Psoas muscle (tissue), 8 donors: ENCODE measurements around the gene IFT80. TPM values are rescaled to one million over a fixed set of nuclear protein-coding genes. Genes with fewer than 3 reads are reported as not detected.
"Not testable (repeated sequence)": the region's sequence is repeated elsewhere in the genome, so short reads cannot be mapped to it uniquely, and the experiment has no call there.

ENCODE experiments used
- ATAC-seq, 4 donors: fragments of 200-7000 bp; cut with Tn5 transposase; one replicate each; pipeline ENCODE4 v1.9.1; 2020; ENCODE audit warnings: moderate library complexity in 3 of 4, mild to moderate bottlenecking in 2 of 4
- DNase-seq, 2 donors: peaks; one replicate each; pipeline ENCODE4 v3.0.0-alpha.2; 2020
- H3K27ac ChIP-seq: fragments of 200-600 bp; one replicate; pipeline ENCODE4 v1.8.0; 2022
- H3K27me3 ChIP-seq, 3 donors: fragments of 200-600 bp in 1 of 3; one replicate each; pipeline versions ENCODE4 v1.6.1 to v1.8.0; 2013 to 2022; ENCODE audit warnings: low read length in 2 of 3, mild to moderate bottlenecking in 2 of 3, moderate library complexity in 1 of 3; ENCODE audit not compliant: insufficient read depth in 3 of 3
- H3K36me3 ChIP-seq, 2 donors: fragments of 200-600 bp in 1 of 2; one replicate each; pipeline versions ENCODE4 v1.6.1 to v1.8.0; 2013 to 2022; ENCODE audit warnings: low read depth in 1 of 2, mild to moderate bottlenecking in 1 of 2, moderate library complexity in 1 of 2; ENCODE audit not compliant: insufficient read depth in 1 of 2
- H3K4me1 ChIP-seq: fragments of 200-600 bp; one replicate; pipeline ENCODE4 v1.8.0; 2022
- H3K4me3 ChIP-seq: fragments of 200-600 bp; one replicate; pipeline ENCODE4 v1.8.0; 2022; ENCODE audit warnings: mild to moderate bottlenecking
- H3K9me3 ChIP-seq: fragments of 200-600 bp; one replicate; pipeline ENCODE4 v1.8.0; 2022
- CTCF ChIP-seq: fragments of 200-600 bp; IDR thresholded peaks from one replicate; pipeline ENCODE4 v1.8.0; 2022; ENCODE audit warnings: antibody characterized with exemption
- WGBS, 3 donors: extraction: QIAGEN DNeasy Blood & Tissue Kit; methylation state at CpG; one replicate each; pipeline versions ENCODE4 v1.1.6 to v1.1.7; 2013; 5-methylcytosine and 5-hydroxymethylcytosine counted together
- intact Hi-C, 2 donors: fragments of 100-400 bp; cut with DNase I; formaldehyde crosslinking; loops; one replicate each; pipeline versions ENCODE4 v1.11.0 to v1.14.2; 2022
- polyA plus RNA-seq, 3 donors: library from polyadenylated mRNA; stranded (reverse); fragments of 200-250 nt; gene quantifications; one replicate each; pipeline ENCODE4 v1.2.3, GENCODE V29; 2013
- total RNA-seq, 4 donors: library from RNA; stranded (reverse); fragmentation: NEBNext Ultra II Directional in 2 of 4; extraction: Animal tissue kit (Norgen Biotek cat#: 25700) in 2 of 4; gene quantifications; one replicate each; pipeline versions ENCODE4 v1.2.1 to v1.2.4, GENCODE V29; 2021 to 2023
- donor health status: healthy with polysubstance abuse.
- donor health status: DM: no; HTN: no; CAD: no; lungs with moderate emphysema.
- donor health status: Bipolar disorder and iron deficiency.
- donor health status: healthy.
- donor health status: DM: yes; HTN: yes; CAD: no.
- donor health status: DM: no; HTN: no; CAD: no.
- donor health status: DM: no; HTN: no; CAD: no.
- donor health status: DM: yes; HTN: yes; CAD: no.

Gene IFT80
- total and polyA plus RNA-seq, 7 donors = 2.1 to 8.2 (median 3.9) TPM

DNA sequence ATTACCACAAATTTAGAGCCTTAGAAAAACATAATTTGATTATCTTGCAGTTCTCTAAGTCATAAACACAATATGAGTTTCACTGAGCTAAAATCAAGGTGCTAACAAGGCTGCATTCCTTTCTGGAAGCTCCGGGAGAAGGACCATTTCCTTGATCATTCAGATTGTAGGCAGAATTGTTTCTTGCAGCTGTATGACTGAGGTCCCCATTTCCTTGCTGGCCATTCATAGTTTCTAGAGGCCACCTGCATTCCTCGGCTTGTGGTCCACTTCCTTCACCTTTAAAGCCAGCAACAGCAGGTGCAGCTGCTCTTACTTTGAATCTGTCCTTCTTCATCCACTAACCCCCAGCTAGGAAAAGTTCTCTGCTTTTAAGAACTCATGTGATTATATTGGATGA, 58.7 kb downstream of the IFT80 start:
- no peak for DNase-seq

GRCh38 chr3:160331127-160331937, 67.7 kb downstream of the IFT80 start:
- no peak overlapping the region for H3K27ac ChIP-seq
- no peak for DNase-seq
- H3K27me3 ChIP-seq = no peaks in the 10 kb centered on the region
- H3K9me3 ChIP-seq = no peaks in the 10 kb centered on the region
- no peak for ATAC-seq
- no peaks in the 10 kb centered on the region for H3K36me3 ChIP-seq
- H3K4me1 ChIP-seq = no peaks in the 10 kb centered on the region
- no peak for TF ChIP-seq CTCF
- H3K4me3 ChIP-seq = no peak overlapping the region
- WGBS, 3 donors = 89 to 93% (median 90%) methylated on average over 3 of the region's 3 CpGs
- intact Hi-C loops = no loop called here

More for the DNA sequence above, 58.7 kb downstream of the IFT80 start:
- no peak for TF ChIP-seq CTCF
- Histone ChIP-seq H3K4me1 (no peaks in the 10 kb centered on the region), H3K4me3 (no peak overlapping the region), H3K9me3 (no peaks in the 10 kb centered on the region), H3K27ac (no peak overlapping the region), H3K27me3 (no peaks in the 10 kb centered on the region), H3K36me3 (no peaks in the 10 kb centered on the region)
- no peak for ATAC-seq
- intact Hi-C loops = loop anchor here (5.0 to 10.0 kb wide), 3 partner anchors 176 to 308 kb away; no protein-coding TSS in a partner anchor
- WGBS, 3 donors = 83 to 90% (median 89%) methylated on average over 2 of the region's 2 CpGs

DNA sequence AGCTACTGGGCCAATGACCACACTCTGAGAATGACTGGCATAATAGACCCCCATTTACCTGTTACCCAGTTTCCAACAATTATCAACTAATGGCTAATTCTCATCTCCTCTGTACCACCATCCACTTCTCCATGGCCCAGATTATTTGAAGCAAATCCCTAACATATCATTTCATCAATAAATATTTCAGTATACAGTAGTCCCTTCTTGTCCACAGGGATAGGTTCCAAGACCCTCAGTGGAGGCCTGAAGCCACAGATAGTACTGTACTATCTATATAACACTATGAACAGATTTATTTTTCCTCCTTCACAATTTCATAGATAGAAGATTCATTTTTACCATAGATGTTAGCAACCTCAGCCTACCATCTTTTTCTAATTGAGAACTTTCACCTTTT, 68.3 kb downstream of the IFT80 start:
- Histone ChIP-seq H3K9me3 (no peaks in the 10 kb centered on the region), H3K4me3 (no peak overlapping the region), H3K27ac (no peak overlapping the region), H3K4me1 (no peaks in the 10 kb centered on the region), H3K27me3 (no peaks in the 10 kb centered on the region), H3K36me3 (no peaks in the 10 kb centered on the region)
- no peak for DNase-seq
- no peak for TF ChIP-seq CTCF
- ATAC-seq = no peak
- intact Hi-C loops = no loop called here

DNA sequence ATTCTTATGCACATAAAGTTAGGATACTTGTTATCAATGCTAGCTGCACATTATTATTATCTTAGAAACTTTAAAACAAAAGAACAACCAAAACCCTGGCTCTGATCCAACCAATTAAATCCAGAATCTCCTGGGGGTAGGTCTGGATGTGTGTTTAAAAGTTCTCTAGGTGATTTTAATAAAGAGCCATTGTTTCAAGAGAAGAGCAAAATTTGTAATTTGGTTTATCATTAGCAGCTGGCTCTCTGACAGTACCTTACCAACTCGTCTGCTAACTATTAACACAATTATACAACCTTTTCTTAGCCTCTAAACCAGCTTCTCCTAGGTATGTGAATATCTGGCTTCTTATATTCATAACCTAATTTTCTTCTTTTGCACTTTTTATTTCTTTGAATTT, 68.9 kb downstream of the IFT80 start:
- DNase-seq (no peak), ATAC-seq (no peak)
- Histone ChIP-seq H3K27me3 (no peaks in the 10 kb centered on the region), H3K36me3 (no peaks in the 10 kb centered on the region), H3K27ac (no peak overlapping the region), H3K4me3 (no peak overlapping the region), H3K9me3 (no peaks in the 10 kb centered on the region), H3K4me1 (no peaks in the 10 kb centered on the region)
- TF ChIP-seq CTCF = no peak
- 93 to 95% (median 95%) methylated on average over 1 of the region's 1 CpG for WGBS, 3 donors
- intact Hi-C loops = no loop called here

- H3K27ac ChIP-seq, ATAC-seq, DNase-seq, H3K27me3 ChIP-seq, intact Hi-C loops, H3K4me3 ChIP-seq, H3K9me3 ChIP-seq, H3K36me3 ChIP-seq, H3K4me1 ChIP-seq: not testable (repeated sequence)
- WGBS, 3 donors = 93 to 95% (median 95%) methylated on average over 2 of the region's 2 CpGs
Measured at GRCh38 chr3:160326286-160326685, 72.7 kb downstream of the IFT80 start.

DNA sequence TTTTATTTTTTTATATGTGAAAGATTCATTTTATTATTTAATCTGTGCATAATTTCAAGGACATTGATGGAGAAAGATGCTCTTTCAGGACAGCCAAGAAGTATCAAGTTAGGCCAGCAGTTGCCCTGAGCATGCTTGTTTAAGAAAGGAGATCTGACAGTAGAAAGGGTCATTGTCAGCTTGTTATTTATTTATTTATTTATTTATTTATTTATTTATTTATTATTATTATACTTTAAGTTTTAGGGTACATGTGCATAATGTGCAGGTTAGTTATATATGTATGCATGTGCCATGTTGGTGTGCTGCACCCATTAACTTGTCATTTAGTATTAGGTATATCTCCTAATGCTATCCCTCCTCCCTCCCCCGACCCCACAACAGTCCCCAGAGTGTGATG, 77.2 kb downstream of the IFT80 start:
- H3K27ac ChIP-seq, H3K9me3 ChIP-seq, ATAC-seq, H3K27me3 ChIP-seq, H3K4me1 ChIP-seq, intact Hi-C loops, H3K4me3 ChIP-seq, DNase-seq: not testable (repeated sequence)
- H3K36me3 ChIP-seq = peaks cover 0 to 14% of the 10 kb centered on the region in 2 donors
- WGBS, 3 donors = 67 to 100% (median 92%) methylated on average over 1 of the region's 1 CpG
